Karpas-422 (cell line): ENCODE measurements around the gene NTSR1. TPM values are rescaled to one million over a fixed set of nuclear protein-coding genes. Genes with fewer than 3 reads are reported as not detected.

Experiments
- DNase-seq: peaks from one replicate; pipeline ENCODE4 v3.0.0-alpha.2; 2015
- H2AFZ ChIP-seq: fragments of 200-600 bp; sonication (generic); 2 replicates; pipeline ENCODE4 v1.6.1; 2014; ENCODE audit warnings: antibody characterized with exemption, low read length, mixed read lengths
- H3K27ac ChIP-seq: fragments of 200-600 bp; sonication (generic); 2 replicates; pipeline ENCODE4 v1.5.1; 2014; ENCODE audit warnings: mild to moderate bottlenecking, low read length, moderate library complexity
- H3K27me3 ChIP-seq: fragments of 200-600 bp; sonication (generic); 2 replicates; pipeline ENCODE4 v1.6.1; 2014; ENCODE audit warnings: low read length, mixed read lengths
- H3K36me3 ChIP-seq: fragments of 200-600 bp; sonication (generic); 2 replicates; pipeline ENCODE4 v1.6.1; 2014; ENCODE audit warnings: low read length, mixed read lengths; ENCODE audit not compliant: insufficient read depth
- H3K4me1 ChIP-seq: fragments of 200-600 bp; sonication (generic); 2 replicates; pipeline ENCODE4 v1.6.1; 2014; ENCODE audit warnings: mild to moderate bottlenecking, low read length, mixed read lengths
- H3K4me2 ChIP-seq: fragments of 200-600 bp; sonication (generic); 2 replicates; pipeline ENCODE4 v1.6.1; 2014; ENCODE audit warnings: low read length, low read depth, mild to moderate bottlenecking; ENCODE audit not compliant: poor library complexity, severe bottlenecking
- H3K4me3 ChIP-seq: fragments of 200-600 bp; sonication (generic); 2 replicates; pipeline ENCODE4 v1.5.1; 2014; ENCODE audit warnings: mild to moderate bottlenecking, antibody characterized with exemption, low read length, mixed read lengths
- H3K79me2 ChIP-seq: fragments of 200-600 bp; sonication (generic); 2 replicates; pipeline ENCODE4 v1.6.1; 2014; ENCODE audit warnings: mild to moderate bottlenecking, low read length, mixed read lengths
- H3K9ac ChIP-seq: fragments of 200-600 bp; sonication (generic); 2 replicates; pipeline ENCODE4 v1.6.0; 2014; ENCODE audit warnings: low read length
- H3K9me2 ChIP-seq: fragments of 200-600 bp; sonication (generic), shearing (Covaris generic); replicated peaks from 2 replicates; pipeline ENCODE4 v1.6.0; 2014; ENCODE audit warnings: mild to moderate bottlenecking, low read length, moderate library complexity; ENCODE audit not compliant: insufficient read depth
- H3K9me3 ChIP-seq: fragments of 300-700, 200-600 bp; sonication (generic); 2 replicates; pipeline ENCODE4 v1.6.1; 2014; ENCODE audit warnings: low read length, mixed read lengths
- H4K20me1 ChIP-seq: fragments of 200-600 bp; sonication (generic); 2 replicates; pipeline ENCODE4 v1.6.1; 2014; ENCODE audit warnings: mild to moderate bottlenecking, antibody characterized with exemption, low read length, low read depth; ENCODE audit not compliant: insufficient read depth
- total RNA-seq: library from RNA; depleted of rRNA; stranded (reverse); fragments of >200 nt; shearing (Covaris generic); gene quantifications from 2 replicates; pipeline ENCODE4 v1.2.3, GENCODE V29; 2014; ENCODE audit warnings: low replicate concordance

NTSR1 gene
- total RNA-seq, 1 experiment from 2014 or later: not detected

DNA sequence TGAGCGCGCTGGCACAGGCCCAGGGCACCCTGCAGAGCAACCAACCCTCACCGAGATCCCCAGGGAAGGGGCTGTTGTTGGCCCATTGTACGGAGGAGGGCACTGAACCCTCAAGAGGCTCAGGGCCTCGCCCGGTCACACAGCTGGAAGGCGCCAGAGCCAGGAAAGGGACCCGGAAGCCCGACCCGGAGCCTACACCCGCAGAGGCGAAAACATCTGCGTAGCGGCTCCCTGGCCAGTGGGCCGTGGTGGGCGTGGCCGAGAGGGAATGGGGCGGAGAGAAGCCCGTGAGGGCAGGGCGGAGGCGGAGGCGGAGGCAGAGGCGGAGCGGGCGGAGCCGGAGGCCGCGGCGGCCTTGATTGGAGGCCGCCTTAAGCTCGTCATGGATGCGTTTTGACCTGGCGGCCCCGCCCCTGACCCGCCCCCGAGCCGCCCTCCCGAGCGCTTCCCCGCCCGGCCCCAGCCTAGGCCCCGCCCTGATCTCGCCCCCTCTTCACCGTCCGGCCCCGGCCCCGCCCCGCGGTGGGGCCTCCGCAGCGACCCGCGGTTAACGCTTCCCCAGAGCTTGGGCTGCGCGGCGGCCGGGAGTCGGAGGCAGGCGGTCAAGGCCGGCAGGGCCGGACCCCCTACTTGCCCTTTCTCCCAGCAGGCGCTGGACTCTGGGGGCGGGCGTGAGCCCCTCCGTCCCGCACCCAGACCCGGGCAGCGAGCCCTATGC lies 85.5 kb downstream of the NTSR1 start:
- DNase-seq: peak; percentile 99
- H3K4me1 ChIP-seq: peaks cover 36% of the 10 kb centered on the region

GRCh38 chr20:62795023-62795761 lies 86.6 kb downstream of the NTSR1 start:
- peak overlapping the region; percentile 89; the same call in 1 of the 2 replicates for H2AFZ ChIP-seq
- no peaks in the 10 kb centered on the region for H3K9me3 ChIP-seq
- H3K27ac ChIP-seq: peak overlapping the region; percentile 80
- H3K9ac ChIP-seq: peak overlapping the region; percentile 72
- H3K4me2 ChIP-seq: peak overlapping the region; percentile 72
- H3K79me2 ChIP-seq: 0 out of 2 replicates have a peak, but pooled peaks cover 5% of the 10 kb centered on the region
- H3K27me3 ChIP-seq: no peaks in the 10 kb centered on the region
- no peaks in the 10 kb centered on the region for H3K9me2 ChIP-seq
- DNase-seq: peak; percentile 75
- H3K36me3 ChIP-seq: peaks cover 15% of the 10 kb centered on the region
- H3K4me1 ChIP-seq: peaks cover 36% of the 10 kb centered on the region
- H3K4me3 ChIP-seq: peak overlapping the region; percentile 60
- H4K20me1 ChIP-seq: no peaks in the 10 kb centered on the region

More for the DNA sequence above, 85.5 kb downstream of the NTSR1 start:
- H2AFZ ChIP-seq: peak overlapping the region; percentile 87
- no peaks in the 10 kb centered on the region for H3K27me3 ChIP-seq
- H3K9ac ChIP-seq: peak overlapping the region; percentile 72
- no peaks in the 10 kb centered on the region for H3K9me3 ChIP-seq
- H3K4me3 ChIP-seq: peak overlapping the region; percentile 61
- 0 out of 2 replicates have a peak, but pooled peaks cover 5% of the 10 kb centered on the region for H3K79me2 ChIP-seq
- H3K4me2 ChIP-seq: peak overlapping the region; percentile 72
- peak overlapping the region; percentile 25; the same call in 1 of the 2 replicates for H3K27ac ChIP-seq
- H3K36me3 ChIP-seq: peaks cover 8% of the 10 kb centered on the region
- no peaks in the 10 kb centered on the region for H4K20me1 ChIP-seq
- H3K9me2 ChIP-seq: no peaks in the 10 kb centered on the region

DNA sequence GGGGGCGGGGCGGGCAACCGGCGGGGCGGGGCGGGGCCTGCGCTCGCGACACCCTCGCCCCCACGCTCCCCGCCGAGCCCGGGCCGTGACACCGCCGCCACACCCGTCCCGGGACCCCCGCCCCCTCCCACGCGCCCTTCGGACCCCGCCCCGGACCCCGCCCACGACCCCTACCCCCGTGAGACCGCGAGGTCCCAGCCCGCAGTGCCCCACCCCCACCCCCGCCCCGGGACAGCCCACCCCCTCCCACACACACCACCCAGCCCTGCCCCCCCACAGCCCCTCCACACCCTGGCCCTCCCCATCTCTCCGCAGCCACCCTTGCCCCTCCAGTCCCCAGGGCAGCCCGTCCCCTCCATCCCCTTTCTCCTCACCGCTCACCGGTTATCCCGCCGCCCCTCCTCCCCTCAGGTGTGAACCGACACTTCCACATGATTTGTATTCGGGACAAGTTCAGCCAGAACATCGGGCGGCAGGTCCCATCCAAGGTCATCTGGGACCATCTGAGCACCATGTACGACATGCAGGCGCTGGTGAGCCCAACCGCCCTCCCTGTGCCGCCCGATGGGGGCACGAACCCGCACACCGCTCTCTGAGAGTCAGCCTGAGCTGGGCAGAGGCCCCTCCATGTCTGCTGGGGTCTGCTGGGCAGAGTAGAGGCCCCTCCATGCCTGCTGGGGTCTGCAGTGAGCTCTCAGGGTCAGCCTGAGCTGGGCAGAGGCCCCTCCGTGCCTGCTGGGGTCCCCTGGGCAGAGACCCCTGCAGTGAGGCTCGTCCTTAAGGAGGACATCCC lies 88.3 kb downstream of the NTSR1 start:
- H3K9me2 ChIP-seq: no peaks in the 10 kb centered on the region
- no peaks in the 10 kb centered on the region for H4K20me1 ChIP-seq
- H3K4me3 ChIP-seq: peak overlapping the region; percentile 69
- peak overlapping the region; percentile 17; the same call in 1 of the 2 replicates for H3K27ac ChIP-seq
- H3K9me3 ChIP-seq: no peaks in the 10 kb centered on the region
- H3K27me3 ChIP-seq: no peaks in the 10 kb centered on the region
- H3K36me3 ChIP-seq: peaks cover 15% of the 10 kb centered on the region
- peak overlapping the region; percentile 72 for H3K4me2 ChIP-seq
- 0 out of 2 replicates have a peak, but pooled peaks cover 5% of the 10 kb centered on the region for H3K79me2 ChIP-seq
- DNase-seq: peak; percentile 45
- peaks cover 33% of the 10 kb centered on the region for H3K4me1 ChIP-seq
- H2AFZ ChIP-seq: no peak overlapping the region
- peak overlapping the region; percentile 82 for H3K9ac ChIP-seq

DNA sequence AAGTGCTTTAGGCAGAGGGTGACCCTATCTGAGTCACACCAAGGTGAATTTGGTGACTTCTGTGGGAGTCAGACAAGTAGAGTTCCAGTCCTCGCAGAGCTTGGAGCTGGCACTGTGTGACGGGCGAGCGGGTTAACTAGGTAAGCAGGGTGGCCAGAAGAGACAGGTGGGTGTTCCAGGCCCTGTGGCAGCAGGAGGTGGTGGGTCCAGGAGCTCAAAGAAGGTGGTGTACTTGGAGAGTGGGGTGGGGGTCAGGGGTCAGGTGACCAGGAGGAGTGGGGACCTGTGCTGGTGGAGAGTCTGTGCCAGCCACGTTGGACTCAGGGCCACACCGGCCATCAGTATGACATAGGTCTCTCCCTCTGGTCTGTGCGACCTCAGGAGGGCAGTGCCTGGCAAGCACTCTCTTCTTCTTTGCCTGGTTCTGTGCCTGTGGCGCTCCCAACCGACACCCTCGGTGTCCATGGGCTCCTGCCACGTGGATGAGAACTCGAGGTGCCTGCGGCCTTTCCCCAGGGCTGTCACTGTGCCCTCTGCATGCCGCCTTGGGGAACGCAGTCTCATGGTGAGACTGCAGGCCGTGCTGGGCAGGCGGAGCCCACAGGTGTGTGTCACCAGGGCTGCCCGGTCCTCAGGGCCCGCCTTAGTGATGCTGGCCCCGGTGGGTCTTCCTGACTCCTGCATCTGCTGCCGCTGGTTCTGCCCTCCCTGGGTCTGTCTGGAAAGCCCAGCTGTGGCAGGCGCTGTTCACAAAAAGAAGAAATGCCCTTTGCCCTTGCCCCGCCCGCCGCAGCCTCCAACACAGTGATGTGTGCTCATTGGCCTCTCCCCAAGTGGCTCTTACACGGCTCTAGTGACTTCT lies 89.3 kb downstream of the NTSR1 start:
- Histone ChIP-seq H3K9ac (peak overlapping the region; percentile 73), H3K9me2 (no peaks in the 10 kb centered on the region), H3K4me3 (peak overlapping the region; percentile 65; the same call in 1 of the 2 replicates), H3K4me1 (peaks cover 33% of the 10 kb centered on the region), H3K9me3 (no peaks in the 10 kb centered on the region), H2AFZ (no peak overlapping the region), H3K27me3 (no peaks in the 10 kb centered on the region), H3K79me2 (0 out of 2 replicates have a peak, but pooled peaks cover 5% of the 10 kb centered on the region), H3K27ac (no peak overlapping the region), H3K4me2 (peak overlapping the region; percentile 72), H3K36me3 (peaks cover 15% of the 10 kb centered on the region), H4K20me1 (no peaks in the 10 kb centered on the region)
- no peak for DNase-seq

- Histone ChIP-seq H3K79me2 (0 out of 2 replicates have a peak, but pooled peaks cover 5% of the 10 kb centered on the region), H3K4me3 (no peak overlapping the region), H3K9me3 (no peaks in the 10 kb centered on the region), H3K27ac (no peak overlapping the region), H3K36me3 (peaks cover 15% of the 10 kb centered on the region), H3K27me3 (no peaks in the 10 kb centered on the region), H4K20me1 (no peaks in the 10 kb centered on the region), H3K4me2 (no peak overlapping the region), H3K4me1 (peaks cover 32% of the 10 kb centered on the region), H2AFZ (no peak overlapping the region), H3K9ac (no peak overlapping the region), H3K9me2 (no peaks in the 10 kb centered on the region)
- no peak for DNase-seq
Observed at GRCh38 chr20:62799036-62799435, 90.4 kb downstream of the NTSR1 start.

GRCh38 chr20:62799459-62799858 lies 90.8 kb downstream of the NTSR1 start:
- Histone ChIP-seq H3K9me2 (no peaks in the 10 kb centered on the region), H3K79me2 (0 out of 2 replicates have a peak, but pooled peaks cover 5% of the 10 kb centered on the region), H2AFZ (no peak overlapping the region), H3K4me2 (no peak overlapping the region), H4K20me1 (no peaks in the 10 kb centered on the region), H3K4me3 (no peak overlapping the region), H3K36me3 (peaks cover 15% of the 10 kb centered on the region), H3K4me1 (peaks cover 34% of the 10 kb centered on the region), H3K9ac (no peak overlapping the region), H3K27ac (no peak overlapping the region), H3K9me3 (no peaks in the 10 kb centered on the region), H3K27me3 (no peaks in the 10 kb centered on the region)
- DNase-seq: no peak

DNA sequence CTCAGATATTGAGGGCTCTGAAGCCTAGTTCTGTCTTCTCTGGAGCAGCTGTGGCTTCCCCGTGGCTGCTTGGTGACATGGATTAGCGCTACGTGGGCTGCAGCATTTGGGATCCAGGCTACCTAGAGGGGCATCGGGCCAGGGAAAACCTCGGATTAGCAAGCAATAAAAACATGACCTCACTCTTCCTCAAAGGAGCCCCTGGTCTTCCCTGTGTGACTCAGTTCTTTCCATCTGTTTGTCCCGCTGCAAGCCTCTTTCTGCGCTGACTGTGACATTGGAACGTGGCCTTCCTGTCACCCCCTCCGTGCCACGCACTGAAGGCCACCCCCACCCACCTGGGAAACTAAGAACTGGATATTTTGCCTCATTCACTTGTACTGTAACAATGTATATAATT lies 91.2 kb downstream of the NTSR1 start:
- Histone ChIP-seq H3K9me3 (no peaks in the 10 kb centered on the region), H3K9ac (no peak overlapping the region), H3K27me3 (no peaks in the 10 kb centered on the region), H3K4me2 (no peak overlapping the region), H3K4me3 (no peak overlapping the region), H4K20me1 (no peaks in the 10 kb centered on the region), H2AFZ (no peak overlapping the region), H3K4me1 (peaks cover 30% of the 10 kb centered on the region), H3K79me2 (peaks cover 7% of the 10 kb centered on the region; the same call in 1 of the 2 replicates), H3K9me2 (no peaks in the 10 kb centered on the region), H3K36me3 (peaks cover 15% of the 10 kb centered on the region), H3K27ac (no peak overlapping the region)
- no peak for DNase-seq
